GM18505 (cell line): ENCODE data around the gene CLK1.

Experiments used
- ATAC-seq: cut with Tn5 transposase; IDR thresholded peaks from one replicate; pipeline ENCODE4 v1.9.1; 2021; ENCODE audit not compliant: unreplicated experiment
- POLR2A ChIP-seq: IDR thresholded peaks from 4 replicates; pipeline ENCODE4 v1.6.1; 2011; ENCODE audit warnings: borderline replicate concordance; ENCODE audit not compliant: insufficient read depth, insufficient read length; ENCODE audit errors: extremely low read depth

CLK1 gene

DNA sequence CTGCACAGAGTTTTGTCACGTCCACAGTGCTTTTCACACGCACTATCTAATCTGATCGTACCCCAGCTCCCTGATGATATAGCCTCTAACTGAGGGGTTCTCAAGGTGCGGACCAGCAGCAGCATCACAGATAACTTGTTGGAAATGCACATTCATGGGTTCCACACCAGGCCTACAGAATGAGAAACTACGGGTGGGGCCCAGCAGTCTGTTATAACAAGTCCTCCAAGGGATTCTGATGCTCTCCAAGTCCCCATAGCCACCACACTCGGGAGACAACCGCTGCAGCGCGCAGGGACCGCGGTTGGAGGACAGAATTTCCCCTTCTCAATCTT is 53.5 kb downstream of the CLK1 start:
- ATAC-seq = no peak
- no peak for TF ChIP-seq POLR2A

DNA sequence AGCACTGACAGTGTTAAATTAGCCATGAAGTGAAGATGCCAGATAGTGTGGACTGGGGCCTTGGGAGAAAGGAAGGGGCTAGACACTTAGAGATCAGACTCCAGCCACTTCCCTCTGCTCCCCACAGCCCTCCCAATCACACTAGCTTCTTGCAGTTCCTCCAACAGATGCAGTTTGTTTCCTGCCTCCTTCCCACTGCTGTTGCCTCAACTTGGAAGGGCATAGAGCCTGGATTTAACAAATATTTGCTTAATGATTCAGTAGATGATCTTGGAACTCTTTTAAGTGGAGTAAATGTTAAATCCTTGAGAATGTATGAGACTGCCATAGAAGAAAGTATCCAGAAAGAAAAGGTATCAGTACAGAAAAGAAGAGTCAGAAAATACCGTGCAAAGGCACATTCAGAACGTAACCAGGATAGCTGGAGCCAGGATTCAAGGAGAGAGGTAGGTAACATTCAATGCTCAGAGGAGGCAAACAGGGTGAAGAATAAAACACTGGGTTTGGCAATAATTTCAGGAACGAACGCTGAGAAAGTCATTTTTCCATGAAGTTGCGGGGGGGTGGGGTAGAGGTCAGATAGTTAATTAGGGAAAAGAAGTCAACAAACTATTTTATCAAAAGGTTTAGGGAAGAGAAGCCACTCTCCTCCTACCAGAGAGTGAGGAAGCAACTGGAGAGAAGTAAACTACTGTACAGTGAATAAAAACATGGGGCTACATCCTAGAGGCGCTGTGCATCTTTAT is 54.0 kb downstream of the CLK1 start:
- ATAC-seq = no peak
- no peak for TF ChIP-seq POLR2A

DNA sequence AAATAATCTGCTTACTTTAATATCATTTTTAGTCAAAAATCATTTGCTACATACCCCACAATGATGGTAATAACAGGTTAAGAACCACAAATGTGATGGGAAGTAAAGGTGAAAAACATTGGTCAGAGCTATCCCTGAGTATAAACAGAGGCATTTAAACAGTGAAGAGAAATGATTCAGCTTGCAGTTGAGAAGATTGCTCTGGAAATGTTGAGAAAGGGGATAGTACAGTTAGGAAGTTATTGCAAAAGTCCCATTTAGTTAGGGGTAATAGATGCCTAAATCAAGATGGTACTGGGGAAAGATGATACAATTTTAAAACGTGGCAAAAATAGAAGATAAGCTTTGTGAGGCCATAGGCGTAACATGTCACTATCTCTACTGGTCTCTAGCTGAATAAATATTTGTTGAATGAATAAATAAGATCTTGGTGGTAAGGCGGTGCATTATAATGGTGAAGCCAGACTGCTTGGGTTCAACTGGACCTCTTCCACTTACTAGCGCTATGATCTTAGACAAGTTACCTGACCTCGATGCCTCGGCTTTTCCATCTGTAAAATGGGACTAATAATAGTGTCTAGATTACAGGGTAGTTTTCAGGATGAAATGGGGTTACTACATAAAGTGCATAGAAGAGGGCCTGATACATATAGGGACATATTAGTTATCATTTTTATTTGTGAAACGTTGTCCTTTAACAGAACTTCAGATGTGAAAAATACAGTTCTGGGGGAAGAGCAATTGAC is 54.8 kb downstream of the CLK1 start:
- no peak for TF ChIP-seq POLR2A
- ATAC-seq = no peak
